HG03139 (cell line): ENCODE results near the gene SPHK2.

Source experiments
- ATAC-seq: cut with Tn5 transposase; IDR thresholded peaks from one replicate; pipeline ENCODE4 v1.9.1; 2021; ENCODE audit not compliant: unreplicated experiment

The SPHK2 gene

GRCh38 chr19:48635966-48636858, 16.9 kb downstream of the SPHK2 start:
- ATAC-seq: no peak

- ATAC-seq: no peak
These were observed 17.6 kb downstream of the SPHK2 start, which contains the start of gene DBP for GRCh38 chr19:48636859-48637448. Gene DBP, minus strand, starts transcription at chr19:48637379. Its CDS starts 385 bp downstream, at chr19:48636994.

DNA sequence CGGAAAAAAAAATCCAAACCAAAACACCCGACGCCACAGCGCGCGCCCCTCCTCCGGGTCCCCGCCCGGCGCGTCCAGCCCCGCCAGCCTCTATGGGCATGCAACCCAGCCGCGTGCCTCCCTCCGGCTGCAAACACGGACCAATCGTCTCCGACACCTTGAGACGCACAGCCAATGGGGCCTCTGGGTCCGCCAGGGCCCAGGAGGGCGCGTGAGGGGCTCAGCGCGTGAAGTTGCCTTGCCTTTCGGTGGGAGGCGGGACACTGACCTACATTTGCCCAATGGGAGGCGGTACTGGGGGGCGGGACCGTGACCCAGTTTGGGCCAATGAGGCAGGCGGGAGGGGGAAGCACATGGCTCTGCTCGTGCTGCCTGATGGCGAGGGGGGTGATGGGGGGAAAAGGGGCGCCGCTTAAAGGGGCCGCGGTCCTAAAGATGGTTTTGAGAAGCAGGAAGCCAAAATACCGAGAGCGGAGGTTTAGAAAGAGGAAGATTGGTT, 18.2 kb downstream of the SPHK2 start:
- peak; percentile 48 for ATAC-seq

GRCh38 chr19:48637948-48638830, 18.9 kb downstream of the SPHK2 start:
- peak; percentile 17 for ATAC-seq

- no peak for ATAC-seq
These were observed 19.6 kb downstream of the SPHK2 start for GRCh38 chr19:48638831-48639381.

DNA sequence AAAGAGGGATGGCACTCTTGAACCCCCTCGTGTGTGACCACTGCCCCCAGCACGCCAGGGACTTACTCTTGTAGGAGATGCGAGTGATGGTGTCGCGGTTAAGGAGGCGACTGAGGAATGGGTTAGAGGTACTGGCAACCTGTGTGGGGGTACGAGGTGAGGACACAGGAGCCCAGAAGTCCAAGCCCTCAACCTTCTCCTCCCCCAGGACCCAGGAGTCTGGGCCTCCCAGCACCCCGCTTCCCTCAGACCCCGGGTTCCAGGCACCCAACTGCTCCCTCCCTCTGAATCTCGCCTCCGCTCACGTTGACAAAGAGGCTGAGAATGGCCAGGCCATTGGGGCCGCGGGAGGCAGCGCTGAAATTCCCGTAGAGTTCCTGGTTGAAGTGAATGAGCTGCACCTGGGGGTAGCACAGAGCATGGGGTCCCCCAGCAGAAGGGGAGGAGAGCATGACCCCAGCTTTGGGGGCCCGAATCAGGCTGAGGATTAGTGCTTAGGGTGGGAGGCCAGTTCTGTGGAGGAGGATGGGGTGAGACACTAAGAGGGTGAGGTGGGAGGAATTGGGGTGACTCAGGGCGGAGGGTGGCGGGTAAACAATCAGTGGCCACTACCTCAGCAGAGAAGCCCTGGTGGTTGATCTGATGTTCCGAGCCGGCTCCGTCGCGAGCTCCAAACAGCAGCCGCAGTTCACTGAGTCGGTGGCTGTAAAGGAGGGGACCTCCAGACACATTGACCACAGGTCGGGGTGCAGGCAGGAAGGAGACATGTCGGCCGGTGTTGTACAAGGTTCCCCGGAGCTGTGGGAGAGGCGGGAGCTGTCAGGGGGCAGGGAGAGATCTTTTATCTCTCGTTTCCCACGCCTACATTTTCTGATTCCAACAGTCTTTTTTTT, 20.4 kb downstream of the SPHK2 start:
- ATAC-seq: no peak

- no peak for ATAC-seq
These were observed 22.5 kb downstream of the SPHK2 start for GRCh38 chr19:48641850-48642249.

- no peak for ATAC-seq
These were observed 23.6 kb downstream of the SPHK2 start for GRCh38 chr19:48642862-48643261.

DNA sequence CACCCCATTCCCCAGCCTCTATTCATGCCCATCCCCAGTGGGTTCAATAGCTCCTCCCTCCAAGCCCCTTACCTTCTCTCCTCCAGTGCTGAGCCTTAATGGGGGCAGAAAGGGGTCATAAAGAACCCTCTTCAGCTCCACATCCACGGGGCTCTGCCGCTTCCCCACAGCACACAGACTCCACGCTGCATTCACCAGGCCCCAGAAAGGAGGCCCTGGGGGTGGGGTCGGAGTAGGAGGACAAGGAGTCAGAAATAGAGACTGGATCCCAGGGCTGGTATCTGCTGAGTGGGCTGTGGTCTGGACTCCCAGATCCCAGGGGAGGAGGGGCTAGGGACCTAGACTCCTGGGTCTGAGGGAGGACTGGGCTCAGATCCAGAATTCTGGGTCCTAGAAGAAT, 25.0 kb downstream of the SPHK2 start:
- no peak for ATAC-seq

- no peak for ATAC-seq
These were observed 25.7 kb downstream of the SPHK2 start for GRCh38 chr19:48644839-48645619.

DNA sequence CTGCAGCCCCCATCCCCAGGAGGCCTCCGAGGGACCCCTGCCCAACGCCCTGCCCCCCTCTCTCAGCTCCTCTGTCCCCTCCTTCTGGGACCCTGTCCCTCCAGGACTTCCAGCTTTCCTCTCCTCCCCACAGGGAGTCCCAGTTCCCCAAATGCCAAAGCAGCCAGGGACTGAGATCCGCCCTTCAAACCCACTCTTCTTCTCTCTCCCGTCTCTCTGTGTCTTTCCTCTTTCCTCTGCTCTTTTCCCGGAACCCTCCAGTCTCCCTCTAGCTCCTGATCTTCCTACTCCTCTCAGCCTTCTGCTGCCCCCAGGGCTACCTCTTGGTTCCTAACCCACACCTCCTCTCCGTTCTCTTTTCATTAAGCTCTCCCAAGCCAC, 26.3 kb downstream of the SPHK2 start:
- ATAC-seq: no peak

DNA sequence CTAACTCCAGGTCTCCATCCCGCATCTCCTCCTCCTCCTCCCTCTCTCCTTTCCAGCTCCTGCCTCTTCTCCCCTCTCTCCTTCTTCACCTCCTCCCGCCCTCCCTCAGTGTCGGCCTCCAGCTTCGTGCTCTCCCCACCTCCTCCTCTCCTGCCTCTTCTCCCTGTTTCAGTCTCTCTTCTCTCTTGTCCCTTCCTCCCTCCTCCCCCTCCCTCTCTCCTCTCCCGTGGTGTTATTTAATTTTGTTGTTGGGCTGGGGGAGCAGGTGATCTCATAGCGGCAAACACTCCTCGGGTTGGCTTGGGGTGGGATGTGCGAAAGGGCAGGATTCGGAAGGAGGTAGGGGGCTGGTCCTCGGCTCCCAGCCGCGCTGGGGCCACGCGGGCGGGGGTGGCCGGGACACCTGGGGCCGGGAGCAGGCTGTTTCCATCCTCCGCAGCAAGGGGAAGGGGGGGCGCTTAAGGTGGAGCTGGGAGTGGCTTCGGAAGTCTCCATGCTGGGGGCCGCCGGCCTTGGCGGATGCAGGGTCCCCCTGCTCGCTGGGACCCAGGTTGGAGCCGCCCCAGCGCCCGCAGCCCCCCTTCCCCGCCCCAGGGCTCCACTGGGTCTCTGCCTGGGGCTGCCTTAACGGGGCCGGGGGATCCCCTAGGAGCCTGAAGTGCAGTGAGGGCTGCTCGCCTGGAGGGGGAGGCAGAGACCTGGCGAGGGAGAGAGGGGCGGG, 26.9 kb downstream of the SPHK2 start, which contains the start of gene CA11:
Gene CA11 (minus strand): TSS at position 187 of the 721 bp plus-strand sequence. CDS start 555 bp downstream, outside the sequence.
- peak; percentile 74 for ATAC-seq

DNA sequence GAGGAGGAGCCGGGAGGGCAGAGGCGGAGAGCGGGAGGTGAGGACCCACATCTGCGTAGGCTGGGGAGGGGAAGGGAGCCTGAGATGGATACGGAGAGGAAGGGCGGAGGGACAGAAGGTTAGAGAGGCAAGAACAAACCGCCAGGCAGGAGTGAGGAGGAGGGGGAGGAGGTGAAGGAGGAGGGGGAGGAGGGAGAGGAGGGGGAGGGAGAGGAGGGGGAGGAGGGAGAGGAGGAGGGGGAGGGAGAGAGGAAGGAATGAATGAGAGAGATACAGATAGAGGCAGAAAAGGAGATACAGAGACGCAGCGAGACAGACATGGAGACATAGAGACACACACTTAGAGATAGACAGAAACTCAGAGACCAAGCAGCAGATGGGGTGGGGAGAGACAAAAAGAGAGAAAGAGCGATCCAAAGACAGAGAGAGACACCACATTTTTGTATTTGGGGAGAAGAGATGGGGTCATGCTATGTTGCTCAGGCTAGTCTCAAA, 27.5 kb downstream of the SPHK2 start:
- ATAC-seq: no peak

DNA sequence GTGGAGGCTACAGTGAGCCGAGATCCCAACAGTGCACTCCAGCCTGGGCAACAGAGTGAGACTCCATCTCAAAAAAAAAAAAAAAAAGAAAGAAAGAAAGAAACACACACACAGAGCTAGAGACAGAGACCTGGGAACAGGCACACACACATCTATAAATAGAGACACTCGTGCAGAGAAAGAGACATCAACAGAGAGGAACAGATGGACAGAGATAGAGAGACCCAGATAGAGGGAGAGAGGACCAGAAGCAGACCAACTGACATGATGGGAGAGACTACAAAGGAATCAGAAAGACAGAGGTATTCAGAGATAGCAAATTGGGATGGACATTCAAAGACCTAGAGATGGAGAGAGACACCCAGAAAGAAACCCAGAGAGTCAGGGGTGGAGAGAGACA, 28.8 kb downstream of the SPHK2 start:
- no peak for ATAC-seq

- no peak for ATAC-seq
These were observed 31.8 kb downstream of the SPHK2 start for GRCh38 chr19:48650974-48651682.

- ATAC-seq: no peak
These were observed 32.4 kb downstream of the SPHK2 start for GRCh38 chr19:48651683-48652048.

GRCh38 chr19:48654299-48655059, 35.2 kb downstream of the SPHK2 start:
- no peak for ATAC-seq
